Measurements from ENCODE around the gene SLC12A9.

Gene SLC12A9

DNA sequence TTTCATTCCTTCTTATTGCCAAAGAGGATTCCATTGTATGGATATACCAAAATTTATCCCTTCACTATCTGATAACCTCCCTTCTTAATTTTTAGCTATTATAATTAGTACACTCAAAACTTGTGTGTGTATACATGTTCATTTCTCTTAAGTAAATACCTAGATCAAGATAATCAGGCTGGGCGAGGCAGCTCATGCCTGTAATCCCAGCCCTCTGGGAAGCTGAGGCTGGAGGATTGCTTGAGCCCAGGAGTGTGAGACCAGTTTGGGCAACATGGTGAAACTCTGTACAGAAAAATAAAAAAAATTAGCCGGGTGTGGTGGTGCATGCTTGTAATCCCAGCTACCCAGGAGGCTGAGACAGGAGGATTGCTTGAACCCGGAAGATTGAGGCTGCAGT lies 59.0 kb downstream of the SLC12A9 start:
- Histone ChIP-seq H4K20me1 (ENCODE audit: insufficient read depth, low read length) (no peaks in the 10 kb centered on the region), H3K4me1 (ENCODE audit: low read length) (no peaks in the 10 kb centered on the region), H3K79me2 (ENCODE audit: low read length) (no peaks in the 10 kb centered on the region), H3K4me2 (ENCODE audit: low read depth, low read length) (no peak overlapping the region), H3K9ac (ENCODE audit: low read length) (no peak overlapping the region), H3K9me2 (replicated peaks; ENCODE audit: insufficient read depth, low read length) (no peaks in the 10 kb centered on the region), H3K4me3 (ENCODE audit: low read length) (no peak overlapping the region), H3K27me3 (replicated peaks; ENCODE audit: insufficient read depth, low read length) (peaks cover 27% of the 10 kb centered on the region), H2AFZ (ENCODE audit: low read length) (no peak overlapping the region), H3K27ac (ENCODE audit: low read length) (no peak overlapping the region), H3F3A (ENCODE audit: insufficient read depth, low read length) (no peaks in the 10 kb centered on the region), H3K9me3 (replicated peaks; ENCODE audit: insufficient read depth, low read length) (no peaks in the 10 kb centered on the region), H3K36me3 (replicated peaks; ENCODE audit: insufficient read depth, low read length) (no peaks in the 10 kb centered on the region)
- TF ChIP-seq EZH2 (optimal IDR thresholded peaks at IDR 0.05; ENCODE audit: low read depth, low read length) = no peak
- DNase-seq = no peak

DNA sequence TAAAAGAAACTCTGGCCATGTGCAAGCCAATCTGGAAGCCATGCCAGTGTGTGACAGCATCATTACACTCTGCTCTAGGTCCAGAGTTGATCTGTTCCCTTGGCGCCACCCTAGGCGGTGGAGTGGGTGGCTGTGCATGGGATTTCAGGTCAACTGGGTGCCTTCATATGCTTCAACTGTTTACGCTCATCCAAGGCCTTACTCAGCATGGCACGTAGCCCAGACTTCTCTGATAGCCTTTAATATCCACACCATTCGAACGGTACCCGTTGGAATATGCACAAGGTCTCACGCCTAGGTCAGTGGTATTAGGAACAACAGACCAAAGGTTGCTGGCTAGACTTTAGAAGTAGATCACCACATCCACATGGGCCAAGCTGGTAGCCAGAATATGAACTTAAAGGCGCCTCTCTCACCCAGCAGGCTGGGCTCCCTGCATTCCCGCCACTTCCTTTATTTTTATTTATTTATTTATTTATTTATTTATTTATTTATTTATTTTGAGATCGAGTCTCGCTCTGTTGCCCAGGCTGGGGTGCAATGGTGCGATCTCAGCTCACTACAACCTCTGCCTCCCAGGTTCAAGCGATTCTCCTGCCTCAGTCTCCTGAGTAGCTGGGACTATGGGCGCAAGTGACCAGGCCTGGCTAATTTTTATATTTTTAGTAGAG lies 61.8 kb downstream of the SLC12A9 start:
- H2AFZ ChIP-seq (ENCODE audit: low read length) = no peak overlapping the region
- H3K9me3 ChIP-seq (replicated peaks; ENCODE audit: insufficient read depth, low read length) = no peaks in the 10 kb centered on the region
- no peak for DNase-seq
- H3K79me2 ChIP-seq (ENCODE audit: low read length) = no peaks in the 10 kb centered on the region
- no peaks in the 10 kb centered on the region for H3K9me2 ChIP-seq (replicated peaks; ENCODE audit: insufficient read depth, low read length)
- H3K9ac ChIP-seq (ENCODE audit: low read length) = no peak overlapping the region
- H3K4me3 ChIP-seq (ENCODE audit: low read length) = no peak overlapping the region
- no peaks in the 10 kb centered on the region for H3K36me3 ChIP-seq (replicated peaks; ENCODE audit: insufficient read depth, low read length)
- no peak overlapping the region for H3K27ac ChIP-seq (ENCODE audit: low read length)
- no peak for TF ChIP-seq EZH2phosphoT487 (IDR thresholded peaks at IDR 0.05; ENCODE audit: low read length)
- TF ChIP-seq EZH2 (optimal IDR thresholded peaks at IDR 0.05; ENCODE audit: low read depth, low read length) = no peak
- TF ChIP-seq, protein P1, sequence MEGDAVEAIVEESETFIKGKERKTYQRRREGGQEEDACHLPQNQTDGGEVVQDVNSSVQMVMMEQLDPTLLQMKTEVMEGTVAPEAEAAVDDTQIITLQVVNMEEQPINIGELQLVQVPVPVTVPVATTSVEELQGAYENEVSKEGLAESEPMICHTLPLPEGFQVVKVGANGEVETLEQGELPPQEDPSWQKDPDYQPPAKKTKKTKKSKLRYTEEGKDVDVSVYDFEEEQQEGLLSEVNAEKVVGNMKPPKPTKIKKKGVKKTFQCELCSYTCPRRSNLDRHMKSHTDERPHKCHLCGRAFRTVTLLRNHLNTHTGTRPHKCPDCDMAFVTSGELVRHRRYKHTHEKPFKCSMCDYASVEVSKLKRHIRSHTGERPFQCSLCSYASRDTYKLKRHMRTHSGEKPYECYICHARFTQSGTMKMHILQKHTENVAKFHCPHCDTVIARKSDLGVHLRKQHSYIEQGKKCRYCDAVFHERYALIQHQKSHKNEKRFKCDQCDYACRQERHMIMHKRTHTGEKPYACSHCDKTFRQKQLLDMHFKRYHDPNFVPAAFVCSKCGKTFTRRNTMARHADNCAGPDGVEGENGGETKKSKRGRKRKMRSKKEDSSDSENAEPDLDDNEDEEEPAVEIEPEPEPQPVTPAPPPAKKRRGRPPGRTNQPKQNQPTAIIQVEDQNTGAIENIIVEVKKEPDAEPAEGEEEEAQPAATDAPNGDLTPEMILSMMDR (IDR thresholded peaks at IDR 0.05; ENCODE audit: low read length) = no peak
- H3K4me1 ChIP-seq (ENCODE audit: low read length) = no peaks in the 10 kb centered on the region
- H3F3A ChIP-seq (ENCODE audit: insufficient read depth, low read length) = no peaks in the 10 kb centered on the region
- H3K4me2 ChIP-seq (ENCODE audit: low read depth, low read length) = no peak overlapping the region
- H3K27me3 ChIP-seq (replicated peaks; ENCODE audit: insufficient read depth, low read length) = peaks cover 33% of the 10 kb centered on the region
- H4K20me1 ChIP-seq (ENCODE audit: insufficient read depth, low read length) = no peaks in the 10 kb centered on the region

DNA sequence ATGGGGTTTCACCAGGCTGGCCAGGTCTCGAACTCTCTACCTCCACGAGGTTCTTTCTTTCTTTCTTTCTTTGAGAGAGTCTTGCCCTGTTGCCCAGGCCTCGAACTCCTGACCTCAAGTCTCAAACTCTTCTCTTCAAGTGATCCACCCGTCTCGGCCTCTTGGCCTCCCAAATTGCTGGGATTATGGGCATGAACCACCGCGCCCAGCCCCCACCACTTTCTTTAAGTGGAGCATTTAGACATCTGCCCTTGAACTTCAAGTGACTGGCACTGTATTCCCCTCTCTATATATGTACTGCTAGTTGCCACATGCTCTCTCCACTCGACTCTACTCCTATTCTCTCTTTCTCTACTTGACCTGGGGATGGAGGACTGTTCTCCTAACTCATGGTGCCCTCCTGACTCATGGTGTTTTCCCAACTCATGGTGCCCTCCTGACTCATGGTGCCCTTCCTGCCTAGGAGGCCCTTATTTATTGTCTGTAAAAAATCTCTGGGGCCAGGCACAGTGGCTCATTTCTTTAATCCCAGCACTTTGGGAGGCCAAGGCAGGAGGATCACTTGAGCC lies 62.5 kb downstream of the SLC12A9 start:
- Histone ChIP-seq H3K9me3 (replicated peaks; ENCODE audit: insufficient read depth, low read length) (no peaks in the 10 kb centered on the region), H3K9me2 (replicated peaks; ENCODE audit: insufficient read depth, low read length) (no peaks in the 10 kb centered on the region), H3K4me1 (ENCODE audit: low read length) (no peaks in the 10 kb centered on the region), H3K36me3 (replicated peaks; ENCODE audit: insufficient read depth, low read length) (no peaks in the 10 kb centered on the region), H3K27me3 (replicated peaks; ENCODE audit: insufficient read depth, low read length) (peaks cover 34% of the 10 kb centered on the region), H3K79me2 (ENCODE audit: low read length) (no peaks in the 10 kb centered on the region), H4K20me1 (ENCODE audit: insufficient read depth, low read length) (no peaks in the 10 kb centered on the region), H3K27ac (ENCODE audit: low read length) (no peak overlapping the region), H3K4me2 (ENCODE audit: low read depth, low read length) (no peak overlapping the region), H3F3A (ENCODE audit: insufficient read depth, low read length) (no peaks in the 10 kb centered on the region), H3K4me3 (ENCODE audit: low read length) (no peak overlapping the region), H2AFZ (ENCODE audit: low read length) (no peak overlapping the region), H3K9ac (ENCODE audit: low read length) (no peak overlapping the region)
- TF ChIP-seq, protein P1 (IDR thresholded peaks at IDR 0.05; ENCODE audit: low read length) = no peak
- TF ChIP-seq EZH2phosphoT487 (IDR thresholded peaks at IDR 0.05; ENCODE audit: low read length) (no peak), EZH2 (optimal IDR thresholded peaks at IDR 0.05; ENCODE audit: low read depth, low read length) (no peak)
- no peak for DNase-seq

Data from MM.1S (cell line).